Measurements from ENCODE around the gene CCDC30. TPM values are rescaled to one million over a fixed set of nuclear protein-coding genes. Genes with fewer than 3 reads are reported as not detected.

Gene CCDC30
- total RNA-seq, 1 donor from 2014 or later = 8.4 TPM

DNA sequence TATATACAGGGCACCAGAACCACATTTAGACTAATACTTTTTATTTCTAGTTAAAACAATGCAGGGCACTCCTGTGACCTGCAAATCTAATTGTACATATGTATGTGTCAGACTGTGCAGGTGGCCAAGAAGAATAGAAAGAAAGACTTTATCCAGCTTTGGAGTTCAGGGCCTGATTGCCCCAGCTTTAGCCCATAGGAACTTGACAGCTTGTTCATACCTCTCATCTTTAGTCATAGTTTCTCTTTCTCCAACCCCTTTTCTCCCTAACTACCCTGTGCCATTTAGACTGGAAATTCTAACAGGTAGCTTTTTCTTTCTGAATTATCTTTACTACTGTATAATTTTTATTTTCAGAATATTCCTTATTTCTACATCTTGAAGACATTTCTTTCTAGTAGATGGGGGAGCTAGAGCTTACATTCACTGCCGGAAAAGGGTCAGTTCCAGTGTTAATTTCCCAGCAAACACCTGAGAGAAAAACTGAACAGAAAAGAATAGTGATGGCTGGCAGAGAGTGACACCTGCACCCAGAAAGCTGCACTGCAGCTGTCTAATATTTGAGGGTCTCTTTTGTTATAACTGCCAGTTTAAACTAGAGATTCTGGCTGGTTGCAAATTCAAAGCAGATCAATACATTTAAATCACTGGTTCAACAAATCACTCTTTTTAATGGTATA, 227.5 kb downstream of the CCDC30 start:
- DNase-seq (ENCODE audit: low spot score) = no peak

DNA sequence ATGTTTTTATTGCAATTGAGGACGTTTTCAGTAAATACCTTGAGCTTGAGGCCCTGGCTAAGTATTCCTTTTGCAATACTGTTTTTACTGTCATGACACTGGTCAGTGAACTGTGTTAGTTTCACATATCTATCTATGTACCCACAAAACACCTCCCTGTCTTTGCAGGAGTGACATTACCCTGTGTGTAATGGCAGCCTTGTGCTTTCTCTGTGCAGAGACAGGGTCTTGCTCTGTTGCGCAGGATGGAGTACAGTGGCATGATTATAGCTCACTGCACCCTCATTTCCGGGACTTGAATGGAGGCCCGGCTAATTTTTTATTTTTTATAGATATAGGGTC, 228.0 kb downstream of the CCDC30 start:
- no peak for DNase-seq (ENCODE audit: low spot score)

DNA sequence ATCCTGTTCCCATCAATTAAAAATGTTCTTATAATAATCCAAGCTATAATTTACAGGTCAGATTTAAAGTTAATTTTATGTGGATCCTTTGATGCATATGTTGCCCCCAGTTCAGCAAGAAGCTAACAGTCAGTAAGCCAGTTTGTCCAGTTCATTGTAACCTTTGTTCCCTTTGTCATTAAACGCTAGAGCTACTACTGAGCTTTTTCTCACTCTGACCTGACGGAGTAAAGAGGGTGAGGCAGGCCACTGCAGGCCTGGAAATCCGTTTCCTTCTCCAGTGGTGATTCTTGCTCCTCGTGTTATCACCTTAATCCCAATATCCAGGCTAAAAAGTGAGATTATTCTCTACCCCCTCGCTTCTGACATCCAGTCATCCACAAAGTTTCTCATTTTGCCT, 229.4 kb downstream of the CCDC30 start:
- DNase-seq (ENCODE audit: low spot score) = peak; percentile 29

DNA sequence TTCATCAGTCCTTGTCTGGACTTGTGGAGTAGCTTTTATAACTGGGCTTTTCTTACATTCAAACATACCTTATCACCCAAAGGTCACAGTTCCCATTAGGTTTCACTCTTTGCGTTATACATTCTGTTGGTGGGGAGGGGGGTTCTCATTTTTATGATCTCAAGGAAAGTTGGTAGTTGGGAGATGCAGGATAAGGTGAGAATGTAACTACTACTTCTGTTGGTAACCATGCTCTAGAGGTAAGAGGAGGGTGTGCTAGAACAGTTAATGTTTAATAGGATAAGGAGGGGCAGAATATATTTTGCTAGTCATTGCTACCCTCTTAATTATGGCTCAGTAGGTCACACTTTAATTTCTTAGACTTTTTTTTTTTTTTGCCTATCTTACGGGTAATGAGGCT, 229.8 kb downstream of the CCDC30 start:
- DNase-seq (ENCODE audit: low spot score) = no peak

GRCh38 chr1:42698081-42698813, 235.2 kb downstream of the CCDC30 start:
- DNase-seq (ENCODE audit: low spot score) = no peak

GRCh38 chr1:42700006-42700405, 236.9 kb downstream of the CCDC30 start:
- DNase-seq (ENCODE audit: low spot score) = no peak

DNA sequence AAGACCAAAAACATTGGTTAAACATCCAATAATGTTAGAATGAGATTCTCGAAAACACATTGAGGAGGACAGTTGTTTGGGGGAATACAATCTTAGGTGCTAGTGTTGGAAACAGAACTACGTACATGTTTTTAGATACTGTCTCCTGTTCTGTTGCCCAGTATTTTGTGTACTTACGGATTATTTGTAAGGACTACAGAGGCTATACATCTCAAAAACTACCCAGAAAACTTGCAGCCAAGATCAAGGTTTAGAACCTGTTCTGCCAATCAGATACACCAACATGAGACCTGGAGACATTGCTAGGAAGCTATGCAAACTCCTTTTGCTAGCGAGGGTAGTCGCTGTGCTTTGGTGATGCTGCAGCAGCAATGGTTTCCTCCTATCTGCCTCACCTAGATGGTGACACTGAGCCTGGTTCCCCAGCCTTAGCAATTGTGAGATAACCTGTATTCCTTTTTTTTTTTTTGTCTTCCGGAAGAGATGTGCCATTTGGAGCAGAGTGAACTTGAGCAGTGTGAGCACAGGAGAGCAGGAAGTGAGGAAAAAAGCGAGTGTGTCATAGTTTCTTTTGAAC, 240.9 kb downstream of the CCDC30 start:
- DNase-seq (ENCODE audit: low spot score) = no peak

Other genes with a start within 250 kb of the CCDC30 start
- 39.4 TPM for gene FOXJ3, start 128.1 kb upstream of the CCDC30 start, total RNA-seq
- 4.4 TPM for gene RIMKLA, start 82.5 kb upstream of the CCDC30 start, total RNA-seq
- 3.6 TPM for gene ZMYND12, start 7.3 kb upstream of the CCDC30 start, total RNA-seq
- 84.6 TPM for gene PPCS, start 6.7 kb upstream of the CCDC30 start, total RNA-seq
- gene PPIH, start 195.1 kb downstream of the CCDC30 start, total RNA-seq = 25.4 TPM
- 408 TPM for gene YBX1, start 219.1 kb downstream of the CCDC30 start, total RNA-seq